GM18511 (cell line): ENCODE data around the gene GREB1L.

ENCODE experiments used
- ATAC-seq: cut with Tn5 transposase; IDR thresholded peaks from one replicate; pipeline ENCODE4 v1.9.1; 2021; ENCODE audit warnings: mild to moderate bottlenecking, moderate library complexity; ENCODE audit not compliant: unreplicated experiment

GREB1L gene

DNA sequence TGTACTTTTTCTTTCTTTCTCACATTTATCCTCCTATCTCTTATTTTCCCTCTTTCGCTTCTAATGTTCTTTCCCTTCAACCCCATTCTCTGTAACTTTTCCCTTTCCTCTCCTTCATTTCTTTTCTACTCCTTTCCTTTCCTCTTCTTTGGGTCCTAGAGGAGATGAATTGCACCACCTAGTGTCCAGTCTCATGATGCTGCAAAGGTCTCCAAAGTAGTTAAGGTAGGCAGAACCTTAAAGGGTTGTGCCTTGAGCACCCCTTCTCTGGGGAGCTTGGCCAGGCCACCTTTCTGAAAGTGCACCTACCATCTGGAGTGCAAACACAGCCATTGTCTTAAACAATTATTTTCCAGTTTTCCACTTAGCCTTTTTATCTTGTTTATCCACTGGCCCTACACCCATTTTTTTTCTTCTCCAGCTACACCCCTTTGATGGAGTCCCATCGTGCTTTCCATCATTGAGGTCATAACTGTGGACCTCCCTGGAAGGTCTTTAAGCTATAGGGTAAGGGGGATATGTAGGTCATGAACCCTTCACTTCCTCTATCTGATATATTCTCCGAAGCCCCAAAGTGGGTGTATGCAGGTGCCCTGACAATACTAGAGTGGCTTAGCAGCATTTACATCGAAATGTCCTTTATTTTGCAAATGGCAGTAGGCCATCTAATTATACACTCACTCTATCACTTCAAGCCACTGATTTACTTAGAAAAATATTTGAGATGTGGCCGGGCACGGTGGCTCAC lies 202.6 kb downstream of the GREB1L start:
- peak; percentile 49 for ATAC-seq

DNA sequence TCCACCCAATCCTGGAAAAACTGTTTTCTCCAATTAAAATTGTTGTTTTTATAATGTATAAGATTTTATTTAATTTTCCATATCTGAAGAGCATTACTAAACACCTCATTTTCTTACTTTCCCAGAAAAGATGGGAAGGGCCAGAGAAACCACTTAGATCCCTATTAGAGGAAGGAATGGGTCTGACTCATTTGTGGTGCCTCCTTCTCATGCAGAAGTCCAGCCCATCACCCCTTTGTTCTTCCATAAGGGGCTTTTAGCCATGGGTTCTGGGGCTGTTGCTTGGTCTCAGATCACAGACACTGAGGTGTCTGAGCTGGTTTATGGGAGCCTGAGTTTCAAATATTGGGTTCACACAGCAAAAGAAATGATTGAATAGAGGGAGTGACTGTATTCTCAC lies 206.3 kb downstream of the GREB1L start:
- no peak for ATAC-seq

DNA sequence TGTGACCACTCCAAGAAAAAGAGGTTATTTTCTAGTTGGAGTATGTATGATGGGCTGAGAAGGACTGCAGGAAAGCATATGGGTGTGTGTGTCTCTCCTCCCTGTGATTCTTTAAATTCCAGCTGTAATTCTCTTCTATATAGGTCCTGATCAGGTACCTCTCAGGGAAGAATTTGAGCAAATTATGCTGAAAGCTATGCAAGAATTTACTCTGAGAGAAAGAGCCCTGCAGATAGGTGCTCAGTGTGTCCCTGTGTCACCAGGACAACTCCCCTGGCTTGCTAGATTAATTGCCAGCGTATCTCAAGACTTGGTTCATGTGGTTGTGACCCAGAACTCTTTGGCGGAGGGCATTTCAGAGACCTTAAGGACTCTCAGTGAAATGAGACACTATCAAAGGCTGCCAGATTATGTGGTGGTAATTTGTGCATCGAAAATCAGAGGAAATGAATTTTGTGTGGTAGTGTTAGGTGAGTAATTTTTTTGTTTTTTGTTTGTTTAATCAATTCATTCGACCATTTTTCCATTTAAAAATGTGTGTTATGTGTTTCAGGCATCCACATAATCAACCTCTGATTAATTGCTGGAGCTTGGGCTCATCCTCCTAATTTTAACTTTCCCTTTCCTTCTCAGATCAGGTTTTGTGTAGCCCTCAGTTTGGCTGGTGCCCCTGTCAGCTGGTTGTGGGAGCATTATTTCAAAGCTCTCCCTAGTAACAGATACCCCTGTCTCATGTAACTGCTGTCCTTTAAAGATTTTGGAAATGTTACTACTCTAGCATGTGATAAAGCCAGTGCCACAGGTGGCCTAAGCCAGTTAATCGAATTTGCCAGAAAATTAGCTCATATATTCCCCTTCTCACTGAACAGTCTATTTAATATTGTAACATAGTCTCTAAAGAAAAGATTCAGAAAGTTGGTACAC lies 207.6 kb downstream of the GREB1L start:
- ATAC-seq, result no peak

DNA sequence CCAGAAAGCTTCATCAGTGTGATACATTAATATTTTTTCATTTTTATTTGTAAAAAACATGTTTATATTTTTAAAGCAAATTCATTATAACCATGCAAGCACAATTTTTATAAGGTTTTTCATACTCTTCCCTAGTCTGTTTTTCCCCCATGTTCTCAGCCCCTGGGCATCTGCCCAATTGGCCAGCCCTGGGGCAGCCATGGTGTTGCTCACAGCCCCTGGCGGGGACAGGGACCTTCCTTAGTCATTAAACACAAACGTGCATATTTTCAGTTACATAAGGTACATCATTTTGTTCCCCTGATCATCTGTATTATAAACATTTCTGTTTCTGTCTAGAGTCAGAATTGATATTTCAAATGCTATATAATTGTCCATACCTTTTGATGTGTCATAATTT lies 208.5 kb downstream of the GREB1L start:
- no peak for ATAC-seq

DNA sequence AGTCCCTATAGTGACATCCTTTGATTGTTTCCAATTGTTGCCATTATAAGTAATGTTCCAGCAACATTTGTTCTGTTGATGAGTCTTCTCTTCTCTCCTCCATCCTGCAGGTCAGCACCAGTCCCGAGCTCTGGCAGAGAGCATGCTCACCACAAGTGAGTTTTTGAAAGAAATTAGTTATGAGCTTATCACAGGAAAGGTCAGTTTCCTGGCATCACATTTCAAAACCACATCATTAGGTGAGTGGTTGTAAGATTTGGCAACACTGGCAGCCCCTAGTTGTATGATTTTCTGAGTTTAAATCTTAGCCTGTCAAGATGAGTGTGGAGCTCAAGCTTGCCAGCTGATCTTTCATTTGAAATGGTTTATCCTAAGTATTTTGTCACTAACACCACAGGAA lies 208.9 kb downstream of the GREB1L start:
- no peak for ATAC-seq

DNA sequence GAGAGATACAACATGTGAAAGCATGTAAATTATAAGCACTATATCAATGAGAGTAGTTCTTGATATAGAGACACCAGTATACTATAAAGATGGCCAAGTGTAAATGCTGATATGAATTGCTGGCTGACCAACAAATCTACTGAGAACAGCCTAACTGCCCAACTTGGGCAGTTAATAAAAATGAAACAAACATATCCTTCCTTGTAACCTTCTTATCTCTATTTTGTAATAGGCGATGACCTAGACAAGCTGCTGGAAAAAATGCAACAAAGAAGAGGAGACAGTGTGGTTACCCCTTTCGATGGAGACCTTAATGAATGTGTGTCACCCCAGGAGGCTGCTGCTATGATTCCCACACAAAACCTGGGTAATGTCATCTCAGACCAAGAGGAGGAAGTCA lies 209.8 kb downstream of the GREB1L start:
- no peak for ATAC-seq

DNA sequence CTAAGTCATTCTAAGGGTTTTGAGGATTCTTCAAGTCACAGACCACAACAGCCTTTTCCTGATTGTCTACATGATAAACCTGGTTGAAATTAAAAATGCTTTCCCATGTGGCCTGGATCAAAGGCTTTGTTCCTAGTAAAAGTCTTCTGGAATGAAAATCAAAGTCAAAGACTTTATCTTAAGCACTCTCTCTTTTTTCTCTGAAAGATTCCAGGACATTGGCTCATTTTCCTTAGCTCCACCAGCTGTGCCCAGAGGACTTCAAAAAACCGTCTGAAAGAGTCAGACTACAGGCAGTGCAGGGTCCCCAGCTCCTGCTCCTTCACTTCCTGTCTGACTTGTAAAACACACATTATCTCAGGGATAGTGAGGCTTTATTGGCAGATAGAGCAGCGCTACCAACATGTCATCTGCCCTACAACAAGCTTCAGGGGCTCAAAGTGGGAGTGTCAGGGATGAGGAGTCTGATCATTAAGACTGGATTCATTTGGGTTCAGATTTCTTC lies 210.3 kb downstream of the GREB1L start:
- no peak for ATAC-seq

DNA sequence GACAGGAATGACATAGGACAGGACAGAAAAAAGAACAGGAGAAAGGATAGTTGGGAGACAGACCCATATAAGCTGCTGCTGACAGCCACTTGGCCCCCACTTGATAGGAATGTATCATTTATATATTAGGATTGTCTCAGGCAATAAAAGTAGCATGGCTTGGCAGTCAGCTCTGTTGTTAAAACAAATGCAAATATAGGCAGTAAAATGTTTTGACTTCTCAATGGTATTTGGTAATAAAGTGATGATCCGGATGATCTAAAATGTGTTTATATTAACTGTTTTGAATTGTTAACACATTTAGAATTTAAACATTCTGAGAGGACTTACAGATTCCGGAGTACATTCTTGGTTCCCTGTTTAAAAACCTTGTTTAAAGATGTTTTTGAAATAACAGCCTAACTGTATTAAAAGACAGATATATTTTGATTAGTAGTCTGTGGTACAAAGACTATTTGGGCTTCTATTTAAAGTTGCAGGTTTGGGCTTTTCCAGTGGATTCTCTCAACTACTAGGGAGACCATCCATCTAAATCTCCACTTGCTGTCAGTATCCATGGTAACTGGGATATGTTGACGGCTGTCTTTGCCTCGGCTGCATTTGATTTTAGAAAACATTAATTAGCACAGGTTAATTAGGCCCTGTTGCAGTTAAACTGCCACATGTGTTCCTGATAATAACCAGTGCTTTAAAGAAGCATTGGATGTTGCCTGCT lies 210.9 kb downstream of the GREB1L start:
- ATAC-seq, result no peak

DNA sequence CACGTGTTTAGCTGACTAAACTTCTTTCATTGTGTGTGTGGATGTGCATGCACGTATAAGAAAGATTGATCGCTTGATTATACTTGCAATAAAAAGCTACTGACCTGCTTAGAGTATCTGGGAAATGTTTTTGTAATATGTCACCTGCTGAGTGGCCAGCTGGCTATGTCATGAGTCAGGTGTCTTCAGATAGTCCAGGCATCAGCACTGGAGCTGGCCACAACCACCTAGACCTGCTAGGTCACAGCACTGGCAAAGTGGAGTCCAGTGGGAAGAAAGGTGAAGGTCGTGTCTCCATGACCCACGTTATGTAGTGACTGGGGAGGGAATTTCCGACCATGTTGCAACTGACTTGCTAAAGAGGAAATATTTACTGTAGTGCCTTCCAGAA lies 211.5 kb downstream of the GREB1L start:
- no peak for ATAC-seq

DNA sequence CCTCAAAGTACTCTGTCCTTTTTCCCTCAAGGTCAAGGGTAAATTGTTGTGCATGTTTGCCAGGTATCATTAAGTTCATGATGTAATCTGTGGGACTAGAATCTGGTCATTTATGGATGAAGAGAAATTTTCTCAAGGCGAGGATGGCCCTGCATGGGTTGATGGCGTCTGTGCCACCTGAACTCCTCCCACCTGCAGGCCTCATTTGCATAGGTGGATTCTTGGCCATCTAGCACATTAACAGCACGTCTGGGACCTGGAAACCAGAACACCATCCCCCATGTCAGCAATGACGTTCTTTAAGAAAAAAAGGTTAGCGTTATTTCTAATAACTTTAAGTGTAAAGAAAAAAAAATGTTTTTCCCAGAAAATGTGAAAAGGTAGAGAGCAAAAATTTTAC lies 212.7 kb downstream of the GREB1L start:
- ATAC-seq, result no peak

DNA sequence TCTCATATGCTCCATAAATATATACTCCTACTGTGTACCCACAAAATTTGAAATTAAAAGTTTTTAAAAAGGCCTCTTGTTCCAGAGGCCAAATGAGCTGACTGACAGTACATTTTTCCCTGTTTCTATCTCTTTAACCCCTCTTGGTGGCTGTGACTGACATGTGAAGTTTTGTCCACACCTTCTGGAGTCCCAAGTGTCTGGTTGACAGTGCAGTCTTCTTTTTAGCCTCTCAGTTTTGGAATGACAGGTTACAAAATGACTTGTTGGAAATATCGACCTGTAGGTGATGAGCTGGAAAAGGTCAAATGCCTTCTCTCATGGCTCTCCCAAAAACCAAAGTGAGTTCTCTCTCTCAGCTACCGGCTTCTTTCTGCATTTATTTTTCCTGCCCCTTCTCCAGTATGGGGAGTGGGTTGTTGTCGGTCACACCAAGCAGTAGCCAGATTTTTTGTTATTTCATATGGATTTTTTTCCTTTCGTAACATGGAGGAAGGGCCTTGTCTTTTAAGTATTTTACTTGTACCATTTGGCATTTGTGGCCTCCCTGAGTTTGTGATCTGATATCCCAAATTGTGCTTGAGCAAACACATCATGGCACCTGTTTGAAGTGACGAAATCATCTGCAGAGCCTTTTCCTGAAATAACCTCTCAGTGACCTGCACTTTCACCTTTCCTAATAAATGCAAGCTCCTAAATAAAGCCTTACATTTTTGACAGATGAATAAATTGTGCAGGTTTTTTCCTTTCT lies 214.6 kb downstream of the GREB1L start:
- no peak for ATAC-seq

DNA sequence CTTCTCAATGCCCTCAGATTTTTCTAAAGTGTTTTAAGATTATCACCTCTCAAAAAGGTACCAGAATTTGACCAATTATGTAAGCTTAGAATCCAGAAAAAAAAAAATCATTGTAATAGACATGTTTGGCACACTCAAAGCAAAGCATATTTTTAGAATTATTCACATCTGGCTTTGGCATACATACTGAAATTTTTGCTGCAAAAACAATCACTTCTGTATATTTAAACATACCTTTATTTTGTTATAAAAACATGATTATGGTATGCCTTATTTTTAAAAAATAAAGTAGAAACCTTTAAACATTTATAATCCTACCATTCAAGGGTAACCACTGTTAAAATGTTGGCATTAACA lies 215.1 kb downstream of the GREB1L start:
- no peak for ATAC-seq

DNA sequence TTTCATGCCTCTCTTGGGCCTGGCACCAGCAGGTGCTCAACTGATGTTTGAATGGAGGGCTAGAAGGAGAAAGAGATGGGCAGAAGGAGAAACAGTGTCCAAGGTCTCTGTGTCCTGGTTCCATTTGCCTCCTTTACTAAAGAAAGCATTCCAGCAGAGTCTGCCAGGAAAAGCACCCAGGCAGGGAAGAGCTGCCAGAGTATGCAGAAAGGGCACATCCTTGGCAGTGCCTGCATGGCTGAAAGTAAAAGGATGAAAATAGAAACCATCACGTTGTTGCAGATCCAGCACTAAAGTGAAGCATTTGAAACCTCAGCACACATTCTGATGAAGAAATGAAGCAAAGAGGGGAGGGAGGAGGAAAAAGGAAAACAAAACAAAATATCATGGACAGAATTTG lies 216.3 kb downstream of the GREB1L start:
- no peak for ATAC-seq

DNA sequence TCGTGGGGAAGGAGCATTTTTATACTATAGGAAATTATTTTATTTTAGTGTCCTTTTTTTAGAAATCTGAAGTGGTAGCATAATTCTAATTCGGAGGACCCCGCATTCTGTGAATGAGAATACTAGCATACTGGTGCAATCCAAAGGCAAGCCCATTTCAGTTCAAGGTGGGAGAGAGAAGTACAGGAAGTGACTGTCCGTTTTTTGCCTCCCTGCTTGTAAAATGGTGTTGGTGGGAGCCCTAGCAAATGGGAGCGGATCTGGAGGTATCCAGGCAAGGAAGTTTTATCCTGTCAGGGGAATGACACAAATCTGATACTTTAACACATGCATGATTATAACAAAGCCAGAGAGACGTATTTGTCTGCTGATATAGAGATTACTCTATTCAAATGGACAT lies 216.8 kb downstream of the GREB1L start:
- ATAC-seq, result no peak

DNA sequence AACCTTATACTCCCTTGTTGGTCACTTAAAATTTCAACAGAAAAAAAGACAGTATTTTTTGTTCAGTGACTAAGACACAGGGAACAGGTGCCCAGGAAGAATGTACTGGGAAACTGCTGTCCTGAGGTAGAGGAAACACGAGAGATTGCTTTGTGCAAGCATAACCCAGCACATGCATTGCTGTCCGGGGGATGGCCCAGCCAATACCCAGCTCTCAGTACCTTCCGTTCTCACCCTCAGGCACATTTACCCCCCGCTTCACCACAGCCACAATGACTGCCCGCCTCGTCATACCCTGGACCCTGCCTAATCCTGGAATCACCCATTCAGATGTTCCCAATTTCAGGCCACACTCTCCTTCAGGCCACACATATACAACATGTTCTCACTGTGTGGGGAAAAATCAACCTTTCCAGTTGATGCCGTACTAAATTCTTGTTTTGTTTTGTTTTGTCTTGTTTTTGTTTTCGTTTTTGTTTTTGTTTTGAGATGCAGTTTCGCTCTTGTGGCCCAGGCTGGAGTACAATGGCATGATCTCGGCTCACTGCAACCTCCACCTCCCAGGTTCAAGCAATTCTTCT lies 217.8 kb downstream of the GREB1L start:
- ATAC-seq, result no peak

DNA sequence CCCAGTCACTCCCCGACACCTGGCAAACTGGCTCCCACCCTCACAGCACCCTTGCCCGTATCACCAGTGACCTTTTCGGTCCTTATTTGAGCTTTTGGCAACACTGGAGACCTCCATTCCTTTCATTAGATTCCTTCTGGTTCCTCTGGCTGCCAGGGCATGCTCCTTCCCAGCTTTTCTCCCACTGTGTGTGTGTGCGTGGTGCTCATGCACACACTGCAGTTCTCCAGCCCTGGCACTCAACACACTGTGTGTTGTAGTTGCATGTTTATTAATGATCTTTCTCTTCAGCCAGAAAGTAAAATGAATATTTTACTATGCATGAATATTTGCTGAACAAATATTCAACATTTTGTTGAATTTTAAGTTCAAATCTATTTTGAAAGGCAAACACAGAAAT lies 219.4 kb downstream of the GREB1L start:
- ATAC-seq, result no peak

DNA sequence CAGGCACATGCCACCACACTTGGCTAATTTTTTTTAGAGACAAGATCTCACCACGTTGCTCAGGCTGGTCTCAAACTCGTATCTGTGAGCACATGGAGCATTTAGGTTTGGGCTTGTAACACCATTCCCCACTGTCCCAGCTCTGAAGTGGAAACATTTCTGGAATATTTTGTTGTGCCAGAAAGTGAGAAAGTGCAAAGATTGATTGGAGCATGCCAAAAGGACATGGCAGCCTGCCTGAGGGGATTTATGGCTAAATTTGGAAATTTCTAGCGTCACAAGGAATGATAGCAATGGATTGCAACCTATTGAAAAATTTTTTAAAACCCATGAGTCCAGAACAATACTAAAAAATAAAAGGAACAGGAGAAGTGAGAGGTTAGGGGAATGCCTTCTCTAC lies 221.7 kb downstream of the GREB1L start:
- ATAC-seq, result no peak

DNA sequence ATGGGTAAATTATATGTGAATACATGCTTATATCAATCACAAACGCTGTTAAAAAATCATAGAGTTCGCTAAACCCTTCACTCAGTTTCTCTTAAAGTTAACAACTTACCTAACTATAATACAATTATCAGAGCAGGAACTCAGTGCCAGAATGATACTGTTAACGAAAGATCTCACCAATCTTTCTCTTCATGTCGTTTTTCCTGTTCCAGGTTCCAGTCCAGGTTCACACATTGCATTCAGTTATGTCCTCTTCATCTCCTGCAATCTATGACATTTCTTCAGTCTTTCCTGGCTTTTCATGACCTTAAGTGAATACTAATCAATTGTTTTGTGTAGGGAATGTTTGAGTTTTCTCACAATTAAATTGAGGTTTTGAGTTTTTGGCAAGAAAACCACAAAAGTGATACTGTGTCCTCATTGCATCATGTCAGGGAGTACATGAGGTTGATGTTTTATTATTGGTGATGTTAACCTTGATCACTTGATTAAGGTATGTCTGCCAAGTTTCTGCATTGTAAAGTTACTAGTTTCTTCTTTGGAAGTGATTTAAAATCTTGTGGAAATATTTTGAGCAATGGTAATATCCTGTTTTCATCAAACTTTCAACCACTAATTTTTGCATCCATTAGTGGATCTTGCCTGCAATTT lies 226.6 kb downstream of the GREB1L start:
- ATAC-seq, result no peak

DNA sequence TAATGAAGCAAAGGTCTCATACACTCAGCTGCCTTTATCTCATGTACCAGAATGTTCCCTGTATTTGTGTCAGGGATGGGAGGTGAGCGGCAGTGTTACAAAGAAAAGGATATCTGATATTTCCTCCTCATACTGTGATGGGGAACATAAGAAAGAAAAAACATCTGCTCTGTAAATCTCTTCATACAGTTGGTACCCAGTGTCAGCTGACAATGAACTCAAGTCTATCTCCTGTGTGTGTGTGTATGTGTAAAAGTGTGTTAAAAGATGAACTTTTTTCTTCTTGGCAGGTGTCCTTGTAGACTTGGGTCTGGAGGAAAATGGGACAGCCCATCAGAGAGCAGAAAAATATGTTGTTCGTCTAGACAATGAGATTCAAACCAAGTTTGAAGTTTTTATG lies 230.7 kb downstream of the GREB1L start:
- no peak for ATAC-seq

DNA sequence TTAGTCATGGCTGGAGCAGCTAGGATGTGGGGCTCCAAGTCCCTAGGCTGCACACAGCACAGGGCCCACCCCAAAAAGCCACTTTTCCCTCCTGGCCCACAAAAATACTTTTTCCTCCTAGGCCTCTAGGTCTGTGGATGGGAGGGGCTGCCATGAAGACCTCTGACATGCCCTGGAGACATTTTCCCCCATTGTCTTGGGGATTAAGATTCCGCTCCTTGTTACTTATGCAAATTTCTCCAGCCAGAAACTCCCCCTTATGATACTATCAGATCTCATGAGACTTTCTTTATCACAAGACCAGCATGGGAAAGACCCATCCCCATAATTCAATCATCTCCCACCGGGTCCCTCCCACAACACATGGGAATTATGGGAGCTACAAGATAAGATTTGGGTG lies 232.6 kb downstream of the GREB1L start:
- no peak for ATAC-seq
